ENCODE data around the gene FKBP8. TPM values are rescaled to one million over a fixed set of nuclear protein-coding genes. Genes with fewer than 3 reads are reported as not detected.

Gene FKBP8
- total RNA-seq, 1 donor from 2014 or later, result 246 TPM

- peaks cover 16% of the 10 kb centered on the region for H3K4me1 ChIP-seq (ENCODE audit: insufficient read depth, low read length)
- Mint-ChIP-seq H3K4me1 (ENCODE audit: low read depth, unreplicated experiment) (peaks cover 39% of the 10 kb centered on the region), H3K4me3 (ENCODE audit: unreplicated experiment) (no peak overlapping the region), H3K27ac (ENCODE audit: unreplicated experiment) (no peak overlapping the region), H3K36me3 (ENCODE audit: low read depth, unreplicated experiment) (peaks cover 4% of the 10 kb centered on the region), H3K9me3 (ENCODE audit: unreplicated experiment) (no peaks in the 10 kb centered on the region), H3K27me3 (ENCODE audit: low read depth, unreplicated experiment) (no peaks in the 10 kb centered on the region)
- FAIRE-seq (no peak), DNase-seq (ENCODE audit: low read depth) (no peak)
- H3K36me3 ChIP-seq (ENCODE audit: insufficient read depth, low read length), result no peaks in the 10 kb centered on the region
- no peak overlapping the region for H3K27ac ChIP-seq (ENCODE audit: low read depth, low read length)
- H2AFZ ChIP-seq (ENCODE audit: low read depth, low read length), result no peak overlapping the region
- H3K9me3 ChIP-seq (ENCODE audit: insufficient read depth, low read depth, low read length), result no peaks in the 10 kb centered on the region
- H3K4me2 ChIP-seq (ENCODE audit: low read length), result no peak overlapping the region
- H3K27me3 ChIP-seq (ENCODE audit: insufficient read depth, low read length), result no peaks in the 10 kb centered on the region
- no peak overlapping the region for H3K9ac ChIP-seq (ENCODE audit: low read length)
- H3K79me2 ChIP-seq (ENCODE audit: insufficient read depth, low read length), result peaks cover 96% of the 10 kb centered on the region
- peaks cover 99% of the 10 kb centered on the region for H4K20me1 ChIP-seq (ENCODE audit: insufficient read depth, low read length)
- no peak for TF ChIP-seq EZH2 (IDR thresholded peaks at IDR 0.05; ENCODE audit: insufficient read depth, low read length)
- TF ChIP-seq CTCF (IDR thresholded peaks at IDR 0.05; ENCODE audit: insufficient read depth, low read depth, low read length), result no peak
- no peak overlapping the region for H3K4me3 ChIP-seq (ENCODE audit: insufficient read depth, low read depth, low read length)
These were observed 53.7 kb downstream of the FKBP8 start for GRCh38 chr19:18489627-18490184.

- no peak overlapping the region for H3K4me3 Mint-ChIP-seq (ENCODE audit: unreplicated experiment)
- no peak overlapping the region for H3K4me2 ChIP-seq (ENCODE audit: low read length)
- no peak overlapping the region for H2AFZ ChIP-seq (ENCODE audit: low read depth, low read length)
- no peaks in the 10 kb centered on the region for H3K27me3 ChIP-seq (ENCODE audit: insufficient read depth, low read length)
- H3K4me1 ChIP-seq (ENCODE audit: insufficient read depth, low read length), result peaks cover 12% of the 10 kb centered on the region
- H3K9ac ChIP-seq (ENCODE audit: low read length), result no peak overlapping the region
- H3K36me3 ChIP-seq (ENCODE audit: insufficient read depth, low read length), result no peaks in the 10 kb centered on the region
- H3K27ac Mint-ChIP-seq (ENCODE audit: unreplicated experiment), result no peak overlapping the region
- DNase-seq (ENCODE audit: low read depth), result no peak
- H3K9me3 Mint-ChIP-seq (ENCODE audit: unreplicated experiment), result no peaks in the 10 kb centered on the region
- TF ChIP-seq EZH2 (IDR thresholded peaks at IDR 0.05; ENCODE audit: insufficient read depth, low read length), result no peak
- TF ChIP-seq CTCF (IDR thresholded peaks at IDR 0.05; ENCODE audit: insufficient read depth, low read depth, low read length), result no peak
- no peak for FAIRE-seq
- H3K4me3 ChIP-seq (ENCODE audit: insufficient read depth, low read depth, low read length), result no peak overlapping the region
- H3K4me1 Mint-ChIP-seq (ENCODE audit: low read depth, unreplicated experiment), result peaks cover 35% of the 10 kb centered on the region
- H3K27ac ChIP-seq (ENCODE audit: low read depth, low read length), result no peak overlapping the region
- H3K36me3 Mint-ChIP-seq (ENCODE audit: low read depth, unreplicated experiment), result peaks cover 4% of the 10 kb centered on the region
- H4K20me1 ChIP-seq (ENCODE audit: insufficient read depth, low read length), result peaks cover 98% of the 10 kb centered on the region
- peaks cover 95% of the 10 kb centered on the region for H3K79me2 ChIP-seq (ENCODE audit: insufficient read depth, low read length)
- no peaks in the 10 kb centered on the region for H3K27me3 Mint-ChIP-seq (ENCODE audit: low read depth, unreplicated experiment)
- no peaks in the 10 kb centered on the region for H3K9me3 ChIP-seq (ENCODE audit: insufficient read depth, low read depth, low read length)
These were observed 54.3 kb downstream of the FKBP8 start for GRCh38 chr19:18488838-18489626.

DNA sequence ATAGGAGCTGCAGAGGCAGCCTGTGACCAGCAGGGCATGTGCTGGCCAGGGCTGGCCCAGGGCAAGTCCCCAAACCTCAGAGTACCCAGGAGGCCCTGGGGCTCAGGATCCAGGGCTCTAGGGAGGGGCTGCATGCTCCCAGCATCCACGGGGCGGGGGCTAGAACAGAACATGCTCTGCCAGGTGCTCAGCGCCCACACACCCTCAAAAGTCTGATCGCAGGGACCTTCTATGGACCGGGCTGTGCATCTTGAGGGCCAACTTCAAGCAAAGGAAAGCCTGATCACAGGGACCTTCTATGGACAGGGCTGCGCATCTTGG lies 55.0 kb downstream of the FKBP8 start:
- no peak overlapping the region for H3K27ac Mint-ChIP-seq (ENCODE audit: unreplicated experiment)

More for the DNA sequence above, 55.0 kb downstream of the FKBP8 start:
- H3K27me3 Mint-ChIP-seq (ENCODE audit: low read depth, unreplicated experiment), result no peaks in the 10 kb centered on the region
- Histone ChIP-seq H3K36me3 (ENCODE audit: insufficient read depth, low read length) (no peaks in the 10 kb centered on the region), H3K79me2 (ENCODE audit: insufficient read depth, low read length) (peaks cover 95% of the 10 kb centered on the region), H3K27me3 (ENCODE audit: insufficient read depth, low read length) (no peaks in the 10 kb centered on the region), H3K4me3 (ENCODE audit: insufficient read depth, low read depth, low read length) (no peak overlapping the region), H3K4me2 (ENCODE audit: low read length) (no peak overlapping the region), H3K27ac (ENCODE audit: low read depth, low read length) (no peak overlapping the region), H4K20me1 (ENCODE audit: insufficient read depth, low read length) (peaks cover 98% of the 10 kb centered on the region), H3K4me1 (ENCODE audit: insufficient read depth, low read length) (peaks cover 12% of the 10 kb centered on the region), H3K9me3 (ENCODE audit: insufficient read depth, low read depth, low read length) (no peaks in the 10 kb centered on the region), H2AFZ (ENCODE audit: low read depth, low read length) (no peak overlapping the region), H3K9ac (ENCODE audit: low read length) (no peak overlapping the region)
- H3K36me3 Mint-ChIP-seq (ENCODE audit: low read depth, unreplicated experiment), result peaks cover 4% of the 10 kb centered on the region
- no peaks in the 10 kb centered on the region for H3K9me3 Mint-ChIP-seq (ENCODE audit: unreplicated experiment)
- peaks cover 30% of the 10 kb centered on the region for H3K4me1 Mint-ChIP-seq (ENCODE audit: low read depth, unreplicated experiment)
- H3K4me3 Mint-ChIP-seq (ENCODE audit: unreplicated experiment), result no peak overlapping the region
- DNase-seq (ENCODE audit: low read depth) (no peak), FAIRE-seq (no peak)
- TF ChIP-seq EZH2 (IDR thresholded peaks at IDR 0.05; ENCODE audit: insufficient read depth, low read length) (no peak), CTCF (IDR thresholded peaks at IDR 0.05; ENCODE audit: insufficient read depth, low read depth, low read length) (peak; percentile 25)
